ENCODE data around the gene EYS. TPM values are rescaled to one million over a fixed set of nuclear protein-coding genes. Genes with fewer than 3 reads are reported as not detected.

Gene EYS
- not detected for total RNA-seq
- long read RNA-seq: 0 reads

DNA sequence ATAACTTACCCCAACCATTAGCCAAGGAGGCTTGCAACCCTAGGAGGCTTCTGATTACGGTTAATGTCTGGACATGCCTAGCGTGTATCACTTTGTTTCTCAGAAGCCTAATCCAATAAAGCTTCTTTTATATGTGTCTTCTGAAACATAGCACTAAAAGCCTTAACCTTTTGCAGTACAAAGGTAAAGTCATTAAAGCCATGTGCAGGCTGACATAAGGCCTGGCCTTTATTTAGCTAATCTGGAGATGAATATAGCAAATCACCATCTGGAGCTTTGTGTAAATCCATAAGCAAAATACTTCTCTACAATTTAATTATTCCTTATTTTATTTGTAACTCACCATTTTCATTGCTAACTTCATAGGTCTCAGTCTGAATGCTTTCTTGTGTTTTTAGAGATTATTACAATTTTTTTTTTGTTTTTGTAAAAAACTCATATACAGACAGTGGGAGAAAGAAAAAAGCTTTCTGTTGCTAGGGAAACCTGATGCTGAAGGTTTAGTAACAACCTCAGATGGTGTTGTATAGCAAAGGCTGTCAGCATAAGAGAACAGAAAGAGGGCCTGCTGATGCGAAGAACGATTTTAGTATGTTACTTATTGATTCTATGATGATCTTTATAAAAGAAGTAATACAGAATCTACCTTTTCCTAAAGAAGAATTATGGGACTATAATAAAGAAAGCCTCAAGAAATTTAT is at the start of gene EYS:
TSS of gene EYS (minus strand) at position 101 of the 701 bp plus-strand sequence. CDS start 211,816 bp downstream, outside the sequence.
- DNase-seq (no peak), ATAC-seq (no peak)
- intact Hi-C loops (cut with micrococcal nuclease): no loop called here

DNA sequence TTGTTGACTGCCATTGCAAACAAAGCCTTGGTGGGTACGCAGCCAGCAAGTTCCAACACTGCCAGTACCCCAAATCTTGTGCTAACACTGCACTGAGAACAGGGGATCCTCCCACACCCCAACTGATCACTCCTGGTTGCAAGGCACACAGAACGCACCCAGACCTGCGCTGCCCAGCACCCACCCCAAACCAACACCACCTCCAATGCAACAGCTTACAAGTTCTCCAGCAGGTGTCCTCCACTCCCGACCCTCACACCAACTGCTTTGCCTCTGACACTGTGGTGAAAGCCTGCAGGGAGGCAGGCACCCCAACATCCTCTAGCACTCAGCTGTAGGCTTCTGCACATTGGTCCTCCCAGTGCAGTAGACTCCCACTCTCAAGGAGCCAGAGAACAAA is 39.3 kb upstream of the EYS start:
- intact Hi-C loops (cut with micrococcal nuclease): no loop called here
- DNase-seq (no peak), ATAC-seq (no peak)

DNA sequence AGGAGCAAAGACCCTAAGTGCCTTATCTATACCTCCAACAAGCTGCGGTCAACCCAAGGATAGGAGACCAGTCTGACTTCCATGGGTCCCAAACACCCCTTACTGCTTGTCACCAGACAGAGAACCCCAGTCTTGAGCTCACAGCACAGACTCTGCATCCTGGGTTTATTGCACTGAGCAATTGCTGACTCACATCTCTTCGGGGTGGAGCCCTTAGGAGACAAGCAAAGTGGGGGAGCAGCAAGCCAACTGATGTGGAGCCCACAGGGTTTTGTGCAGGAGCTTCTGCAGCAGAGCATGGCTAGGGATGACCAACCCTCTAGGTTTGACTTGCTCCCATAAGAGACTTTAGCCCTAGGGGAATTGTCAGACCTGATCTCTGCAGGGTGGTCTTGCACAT is 38.6 kb upstream of the EYS start:
- intact Hi-C loops (cut with micrococcal nuclease): no loop called here
- no peak for ATAC-seq

DNA sequence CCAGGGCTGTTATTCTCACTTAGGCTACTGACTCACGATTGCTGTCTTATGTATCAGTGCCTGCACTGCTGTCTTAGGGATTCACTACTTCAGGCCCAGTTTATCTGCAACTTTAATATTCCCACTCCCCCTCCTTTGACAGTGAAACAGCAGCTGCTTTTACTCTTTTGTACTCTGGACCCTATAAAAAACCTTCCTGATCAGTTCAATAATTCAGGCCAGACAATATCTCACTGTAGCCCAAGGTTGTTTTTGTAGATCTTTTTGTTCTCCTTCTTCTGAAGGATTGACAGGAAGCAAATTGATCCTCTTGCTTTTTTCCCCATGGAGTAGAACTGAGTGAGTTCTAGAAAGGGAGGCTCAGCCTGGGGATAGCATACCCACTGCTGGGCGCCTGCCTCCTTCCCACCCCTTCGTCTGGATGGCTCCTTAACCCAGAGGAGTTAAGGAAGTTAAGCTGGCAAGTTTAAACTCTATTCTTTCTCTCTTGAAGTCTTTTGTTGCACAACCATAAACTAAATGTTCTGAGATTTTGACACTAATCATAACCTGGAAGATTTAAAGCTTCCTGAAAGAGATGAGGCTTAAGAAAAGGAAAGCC is 22.0 kb upstream of the EYS start:
- ATAC-seq (no peak), DNase-seq (no peak)
- intact Hi-C loops (cut with micrococcal nuclease): no loop called here

More for the DNA sequence above, 38.6 kb upstream of the EYS start:
- DNase-seq: no peak

DNA sequence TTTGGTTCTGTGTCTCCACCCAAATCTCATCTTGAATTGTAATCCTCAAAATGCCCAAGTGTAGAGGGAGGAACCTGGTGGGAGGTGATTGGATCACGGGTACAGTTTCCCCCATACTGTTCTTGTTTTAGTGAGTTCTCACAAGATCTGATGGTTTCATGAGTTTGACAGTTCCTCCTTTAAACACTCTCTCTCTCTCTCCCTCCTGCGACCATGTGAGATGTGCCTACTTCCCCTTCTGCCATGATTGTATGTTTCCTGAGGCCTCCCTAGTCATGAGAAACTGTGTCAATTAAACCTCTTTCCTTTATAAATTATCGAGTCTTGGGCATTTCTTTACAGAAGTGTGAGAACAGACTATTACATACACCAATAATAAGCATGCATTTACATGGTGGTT is 12.1 kb upstream of the EYS start:
- ATAC-seq (no peak), DNase-seq (no peak)
- intact Hi-C loops (cut with micrococcal nuclease): no loop called here

DNA sequence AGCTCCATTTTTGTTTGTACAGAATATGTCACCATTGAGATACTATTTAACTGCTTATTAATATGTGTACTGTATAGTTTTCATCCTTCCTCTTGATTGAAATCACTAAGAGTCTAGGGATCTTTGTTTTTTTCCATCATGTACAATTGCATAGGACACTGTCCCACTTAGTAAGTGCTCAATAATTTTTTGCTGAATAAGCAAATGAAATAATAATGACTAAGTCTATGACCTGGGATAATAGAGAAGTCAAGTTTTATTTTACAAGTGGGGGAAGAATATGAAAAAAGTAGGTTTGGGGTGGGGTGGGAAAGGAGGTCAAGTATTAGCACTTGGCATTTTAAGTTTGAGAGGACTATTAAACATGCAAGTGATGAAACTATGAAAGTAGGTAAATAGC is 4.5 kb upstream of the EYS start:
- ATAC-seq (no peak), DNase-seq (no peak)
- intact Hi-C loops (cut with micrococcal nuclease): no loop called here

DNA sequence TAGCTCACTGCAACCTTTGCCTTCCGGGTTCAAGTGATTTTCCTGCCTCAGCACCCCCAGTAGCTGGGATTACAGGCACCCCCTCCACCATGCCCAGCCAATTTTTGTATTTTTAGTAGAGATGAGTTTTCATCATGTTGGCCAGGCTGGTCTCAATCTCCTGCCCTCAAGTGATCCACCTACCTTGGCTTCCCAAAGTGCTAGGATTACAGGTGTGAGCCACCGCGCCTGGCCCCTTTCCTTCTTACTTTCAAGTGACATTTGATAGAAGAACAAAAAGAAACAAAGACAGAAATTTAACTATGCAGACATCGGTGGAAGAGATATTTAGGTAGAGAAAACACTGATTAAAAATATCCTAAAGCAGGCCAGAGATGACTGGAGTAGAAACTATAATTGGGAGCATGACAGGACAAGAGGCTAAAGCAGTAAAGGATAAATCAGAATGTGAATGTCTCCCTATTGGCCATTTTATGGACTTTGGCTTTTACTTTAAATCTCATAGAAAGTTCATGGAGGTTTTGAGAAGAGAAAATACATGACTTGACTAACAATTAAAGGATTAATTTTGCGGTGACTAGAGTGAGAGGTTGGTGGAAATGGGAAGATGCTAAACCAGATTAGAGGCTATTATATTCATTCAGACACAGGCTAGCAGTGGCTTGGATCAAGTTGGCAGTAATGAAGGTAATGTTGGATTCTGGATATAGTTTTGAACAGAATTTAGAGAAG is 2.2 kb upstream of the EYS start:
- DNase-seq (no peak), ATAC-seq (no peak)
- intact Hi-C loops (cut with micrococcal nuclease): no loop called here

DNA sequence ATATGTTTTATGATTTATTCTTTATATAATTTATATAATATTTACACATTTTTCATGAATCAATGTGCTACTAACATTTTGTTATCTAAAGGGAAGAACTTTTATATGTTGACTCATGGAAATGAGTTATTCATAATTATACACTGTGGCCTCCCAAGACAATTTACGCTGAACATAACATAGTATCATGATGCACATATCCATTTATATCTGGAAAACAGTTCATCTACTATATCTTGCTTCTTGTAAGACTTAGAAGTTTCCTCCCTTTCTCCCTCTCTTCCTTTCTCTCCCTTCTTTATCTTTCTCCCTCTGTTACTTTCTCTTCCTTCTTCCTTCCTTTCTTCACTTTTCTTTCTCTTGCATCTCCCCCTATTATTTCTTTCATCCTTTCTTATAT is 1.1 kb upstream of the EYS start:
- ATAC-seq: no peak

DNA sequence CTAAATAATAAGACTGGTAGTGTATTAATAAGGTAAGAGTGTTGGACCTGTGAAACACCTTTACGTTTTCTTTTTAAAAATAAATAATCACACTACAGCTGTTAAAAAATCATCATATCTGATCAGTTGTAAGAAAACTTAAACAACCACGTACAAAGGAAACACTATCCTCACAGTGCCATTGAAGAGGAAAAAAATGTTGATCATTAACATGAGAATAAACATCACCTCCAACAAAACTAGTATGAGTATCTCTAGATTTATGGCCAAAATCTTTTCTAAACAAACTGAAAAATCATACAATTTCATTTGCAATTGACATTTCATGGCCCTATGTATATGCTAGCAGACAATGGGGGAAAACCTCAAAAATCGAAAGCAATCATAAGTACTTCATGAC is 590 bp downstream of the EYS start:
- intact Hi-C loops (cut with micrococcal nuclease): no loop called here
- DNase-seq: no peak
- no peak for ATAC-seq

More for the DNA sequence above, 1.1 kb upstream of the EYS start:
- no peak for DNase-seq
- intact Hi-C loops (cut with micrococcal nuclease): no loop called here

DNA sequence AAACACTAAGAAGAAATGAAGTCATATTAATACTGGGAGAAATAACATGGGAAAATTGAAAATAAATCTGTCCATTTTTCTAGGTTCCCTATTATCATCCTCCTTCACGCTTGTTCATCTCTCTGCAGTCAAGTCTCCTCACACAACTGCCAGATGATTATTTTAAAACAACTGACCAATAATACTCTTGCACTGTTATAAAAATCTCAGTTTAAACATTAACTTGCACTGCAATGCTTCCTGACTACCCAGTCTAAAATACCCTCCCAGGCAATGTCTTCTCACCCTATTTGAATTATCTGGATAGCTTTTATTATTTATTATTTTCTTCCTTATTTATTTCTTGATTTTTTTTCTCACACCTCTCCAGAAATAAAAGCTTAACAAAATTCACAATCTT is 5.7 kb downstream of the EYS start:
- DNase-seq (no peak), ATAC-seq (no peak)
- intact Hi-C loops (cut with micrococcal nuclease): no loop called here

DNA sequence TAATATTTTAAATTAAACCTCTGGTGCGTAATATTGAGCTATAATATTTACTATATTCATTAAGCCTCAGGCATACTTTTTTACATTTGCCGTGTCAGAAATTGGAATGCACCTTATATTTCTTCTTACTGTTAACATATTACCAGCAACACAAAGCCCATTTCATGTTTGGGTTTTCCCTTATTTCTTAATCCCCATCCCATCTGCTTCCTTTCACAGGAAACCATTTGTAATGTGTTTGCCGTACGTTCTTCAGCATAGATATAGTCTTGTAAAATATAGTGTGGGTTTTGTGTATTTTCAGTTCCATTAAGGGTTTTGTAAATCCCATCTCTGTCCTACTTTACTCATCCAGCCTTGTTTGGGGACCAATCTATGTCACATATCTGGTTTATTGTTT is 6.5 kb downstream of the EYS start:
- intact Hi-C loops (cut with micrococcal nuclease): no loop called here
- DNase-seq (no peak), ATAC-seq (no peak)

DNA sequence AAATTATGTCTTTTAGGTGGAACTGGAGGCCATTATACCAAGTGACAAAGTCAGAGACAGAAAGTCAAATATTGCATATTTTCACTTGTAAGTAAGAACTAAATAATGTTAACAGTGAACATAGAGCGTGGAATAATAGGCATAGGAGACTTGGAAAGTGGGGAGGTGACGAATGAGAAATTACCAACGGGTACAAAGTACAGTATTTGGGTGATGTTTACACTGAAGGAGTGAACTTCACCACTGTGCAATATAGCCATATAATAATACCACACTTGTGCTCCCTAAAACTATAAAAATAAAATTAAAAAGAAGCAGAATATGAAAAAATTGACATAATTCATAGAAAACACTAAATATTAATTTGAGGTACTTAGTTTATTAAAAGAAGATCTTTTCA is 14.9 kb downstream of the EYS start:
- DNase-seq: no peak
- no peak for ATAC-seq
- intact Hi-C loops (cut with micrococcal nuclease): no loop called here

DNA sequence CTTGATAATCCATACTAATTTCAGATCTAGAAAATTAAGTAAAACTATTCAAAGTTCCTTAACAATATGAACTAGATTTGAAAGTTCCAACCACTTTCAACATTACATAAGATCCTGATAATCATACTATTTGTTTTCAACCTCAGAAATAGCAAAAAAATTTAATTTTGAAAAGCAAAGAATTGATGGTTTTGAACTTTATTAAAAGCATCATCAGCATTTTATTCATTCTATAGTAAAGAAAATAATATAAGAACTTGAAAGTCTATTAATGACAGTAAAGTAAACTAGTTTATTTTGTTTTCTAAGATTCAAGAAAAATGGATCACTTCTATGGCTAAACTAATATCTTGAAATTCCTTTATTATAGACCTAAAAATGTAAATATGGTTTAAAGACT is 26.8 kb downstream of the EYS start:
- intact Hi-C loops (cut with micrococcal nuclease): no loop called here
- DNase-seq: no peak
- ATAC-seq: no peak

DNA sequence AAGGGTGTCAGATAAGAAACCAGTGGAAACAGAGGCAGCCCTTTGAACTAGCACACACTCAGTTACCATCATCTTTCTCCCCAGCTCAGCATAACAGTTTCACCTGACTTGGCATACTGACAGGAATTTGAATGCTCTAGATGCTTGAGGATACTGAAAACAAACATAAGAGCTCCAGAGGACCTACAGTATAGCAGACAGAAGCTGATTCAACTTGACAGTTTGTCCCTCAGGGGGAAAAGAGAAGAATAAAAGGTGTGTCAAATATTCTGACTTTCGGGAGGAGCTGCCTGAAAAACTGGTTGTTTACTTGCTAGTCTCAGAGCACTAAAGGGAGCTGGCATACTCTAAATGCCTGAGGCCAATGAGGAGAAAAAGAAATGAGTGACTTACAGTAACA is 35.1 kb downstream of the EYS start:
- intact Hi-C loops (cut with micrococcal nuclease): no loop called here
- ATAC-seq: no peak
- no peak for DNase-seq

DNA sequence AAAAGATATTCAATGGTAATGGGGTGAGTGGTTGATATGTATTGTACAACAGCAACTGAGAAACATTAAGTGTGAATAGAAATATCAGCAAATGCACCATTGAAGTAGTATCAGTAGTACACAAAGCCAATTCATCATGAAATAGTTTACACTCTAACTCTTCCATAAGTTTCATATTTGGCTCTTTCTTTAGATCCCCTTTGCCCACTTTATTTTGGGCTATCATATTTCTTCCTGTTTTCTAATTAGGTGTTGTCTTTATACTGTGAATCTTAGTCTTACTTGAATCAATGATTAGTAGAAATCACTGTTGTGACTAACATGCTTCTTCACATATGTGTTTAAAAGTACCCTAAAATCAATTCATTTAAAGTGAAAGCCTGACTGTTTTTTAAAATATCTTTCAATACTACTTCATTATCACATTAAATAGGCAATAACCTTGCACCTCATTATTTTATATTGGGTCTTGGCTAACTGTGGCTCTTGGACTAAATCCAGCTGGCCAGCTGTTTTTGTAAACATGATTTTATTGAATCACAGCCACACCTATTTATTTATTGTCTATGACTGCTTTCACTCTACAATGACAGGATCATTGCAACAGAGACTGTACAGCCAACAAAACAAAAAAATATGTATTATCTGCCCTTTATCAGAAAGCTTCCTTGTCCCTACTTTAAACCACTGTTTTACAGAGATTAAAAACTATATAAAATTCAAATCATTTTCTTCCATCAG is 38.9 kb downstream of the EYS start:
- ATAC-seq: no peak
- intact Hi-C loops (cut with micrococcal nuclease): no loop called here
- no peak for DNase-seq

DNA sequence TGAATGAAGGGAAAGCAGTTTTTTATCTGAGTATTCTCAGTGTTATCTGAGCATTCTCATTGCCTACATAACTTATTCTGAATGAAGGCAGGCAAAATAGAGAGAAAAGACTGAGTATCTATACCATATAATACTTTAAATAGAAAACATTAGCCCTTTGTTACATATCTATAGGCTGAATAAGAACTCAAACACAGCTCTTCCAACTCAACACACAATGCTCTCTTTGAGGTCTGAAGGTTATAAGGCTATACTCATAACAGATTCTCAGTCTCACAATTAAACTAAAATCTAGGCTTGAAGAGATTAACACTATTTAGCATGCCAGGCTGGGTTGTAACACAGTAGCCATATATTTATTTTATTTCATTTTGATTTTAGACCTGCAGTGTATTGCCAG is 56.9 kb downstream of the EYS start:
- ATAC-seq (no peak), DNase-seq (no peak)
- intact Hi-C loops (cut with micrococcal nuclease): no loop called here

DNA sequence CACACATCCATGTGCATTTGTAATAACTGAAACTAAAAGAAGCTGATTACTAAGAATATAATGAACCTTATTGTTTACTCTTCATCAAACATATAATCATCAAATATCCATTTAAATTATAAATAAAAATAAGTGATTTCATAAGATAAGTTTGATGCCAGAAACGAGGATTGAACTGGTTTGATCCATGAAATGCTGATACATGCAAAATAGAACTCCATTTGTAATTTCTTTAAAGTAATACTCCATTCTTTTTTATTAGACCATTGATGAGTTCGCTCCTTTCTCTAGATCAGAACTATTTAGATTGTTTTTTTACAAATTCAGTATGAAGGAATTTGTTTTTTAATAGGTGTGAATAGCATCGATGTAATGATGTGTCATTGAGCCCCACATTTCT is 57.6 kb downstream of the EYS start:
- DNase-seq (no peak), ATAC-seq (no peak)
- intact Hi-C loops (cut with micrococcal nuclease): no loop called here

DNA sequence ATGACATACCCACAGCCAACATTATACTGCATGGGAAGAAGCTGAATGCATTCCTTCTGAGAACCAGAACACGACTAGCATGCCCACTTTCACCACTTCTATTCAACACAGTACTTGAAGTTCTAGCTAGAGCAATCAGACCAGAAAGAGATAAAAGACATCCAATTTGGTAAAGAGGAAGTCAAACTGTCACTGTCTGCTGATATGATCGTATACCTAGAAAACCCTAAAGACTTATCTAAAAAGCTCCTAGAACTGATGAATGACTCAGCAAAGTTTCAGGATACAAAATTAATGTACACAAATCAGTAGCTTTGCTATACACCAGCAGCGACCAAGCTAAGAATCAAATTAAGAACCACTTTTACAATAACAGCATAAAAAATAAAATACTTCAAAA is 60.5 kb downstream of the EYS start:
- ATAC-seq (no peak), DNase-seq (no peak)
- intact Hi-C loops (cut with micrococcal nuclease): no loop called here

DNA sequence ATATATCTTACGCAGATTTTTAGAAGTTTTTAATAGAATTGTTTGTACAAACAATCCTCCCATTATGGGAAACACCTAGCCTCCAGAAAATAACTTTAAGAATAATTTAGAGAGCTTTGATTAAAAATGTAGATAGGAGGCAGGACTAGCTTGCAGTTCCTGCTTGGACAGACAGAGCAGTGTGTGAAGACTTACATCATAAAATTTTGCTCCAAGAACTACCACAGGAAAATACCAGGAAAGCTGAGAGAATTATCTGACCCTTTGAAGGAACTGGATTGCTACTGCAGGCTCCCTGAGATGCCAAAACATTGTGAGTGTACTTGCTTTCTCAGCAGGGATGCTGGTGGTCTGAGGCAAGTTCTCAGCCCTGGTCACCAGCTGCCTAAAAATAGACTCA is 64.2 kb downstream of the EYS start:
- ATAC-seq (no peak), DNase-seq (no peak)
- intact Hi-C loops (cut with micrococcal nuclease): no loop called here
